ENCODE measurements around the gene MPC2. TPM values are rescaled to one million over a fixed set of nuclear protein-coding genes. Genes with fewer than 3 reads are reported as not detected.

The MPC2 gene
- total RNA-seq, 1 donor from 2014 or later = 41.1 TPM

GRCh38 chr1:167977245-167977644 lies 40.4 kb upstream of the MPC2 start:
- H3K4me3 Mint-ChIP-seq (ENCODE audit: unreplicated experiment) = no peak overlapping the region
- H3K4me1 Mint-ChIP-seq (ENCODE audit: low read depth, unreplicated experiment) = peaks cover 3% of the 10 kb centered on the region
- no peak for DNase-seq
- TF ChIP-seq CTCF (IDR thresholded peaks at IDR 0.05; ENCODE audit: partially characterized antibody, unreplicated experiment) = no peak
- H3K27ac Mint-ChIP-seq (ENCODE audit: unreplicated experiment) = no peak overlapping the region
- H3K27me3 Mint-ChIP-seq (ENCODE audit: unreplicated experiment) = no peaks in the 10 kb centered on the region
- no peaks in the 10 kb centered on the region for H3K36me3 Mint-ChIP-seq (ENCODE audit: unreplicated experiment)
- H3K9me3 Mint-ChIP-seq (ENCODE audit: unreplicated experiment) = no peaks in the 10 kb centered on the region

GRCh38 chr1:167974698-167975097 lies 37.8 kb upstream of the MPC2 start:
- Mint-ChIP-seq H3K27me3 (ENCODE audit: unreplicated experiment) (no peaks in the 10 kb centered on the region), H3K9me3 (ENCODE audit: unreplicated experiment) (no peaks in the 10 kb centered on the region), H3K36me3 (ENCODE audit: unreplicated experiment) (no peaks in the 10 kb centered on the region), H3K27ac (ENCODE audit: unreplicated experiment) (no peak overlapping the region), H3K4me1 (ENCODE audit: low read depth, unreplicated experiment) (peaks cover 3% of the 10 kb centered on the region), H3K4me3 (ENCODE audit: unreplicated experiment) (no peak overlapping the region)
- DNase-seq = no peak
- no peak for TF ChIP-seq CTCF (IDR thresholded peaks at IDR 0.05; ENCODE audit: partially characterized antibody, unreplicated experiment)

GRCh38 chr1:167973832-167974231 lies 37.0 kb upstream of the MPC2 start:
- peaks cover 3% of the 10 kb centered on the region for H3K4me1 Mint-ChIP-seq (ENCODE audit: low read depth, unreplicated experiment)
- no peaks in the 10 kb centered on the region for H3K36me3 Mint-ChIP-seq (ENCODE audit: unreplicated experiment)
- H3K27ac Mint-ChIP-seq (ENCODE audit: unreplicated experiment) = no peak overlapping the region
- no peak for TF ChIP-seq CTCF (IDR thresholded peaks at IDR 0.05; ENCODE audit: partially characterized antibody, unreplicated experiment)
- no peak for DNase-seq
- H3K4me3 Mint-ChIP-seq (ENCODE audit: unreplicated experiment) = no peak overlapping the region
- H3K27me3 Mint-ChIP-seq (ENCODE audit: unreplicated experiment) = no peaks in the 10 kb centered on the region
- H3K9me3 Mint-ChIP-seq (ENCODE audit: unreplicated experiment) = no peaks in the 10 kb centered on the region

GRCh38 chr1:167968569-167968968 lies 31.7 kb upstream of the MPC2 start:
- no peak overlapping the region for H3K27ac Mint-ChIP-seq (ENCODE audit: unreplicated experiment)
- H3K27me3 Mint-ChIP-seq (ENCODE audit: unreplicated experiment) = peaks cover 2% of the 10 kb centered on the region
- no peaks in the 10 kb centered on the region for H3K36me3 Mint-ChIP-seq (ENCODE audit: unreplicated experiment)
- peaks cover 3% of the 10 kb centered on the region for H3K4me1 Mint-ChIP-seq (ENCODE audit: low read depth, unreplicated experiment)
- H3K4me3 Mint-ChIP-seq (ENCODE audit: unreplicated experiment) = no peak overlapping the region
- peaks cover 1% of the 10 kb centered on the region for H3K9me3 Mint-ChIP-seq (ENCODE audit: unreplicated experiment)
- TF ChIP-seq CTCF (IDR thresholded peaks at IDR 0.05; ENCODE audit: partially characterized antibody, unreplicated experiment) = no peak
- DNase-seq = no peak

- no peak for TF ChIP-seq CTCF (IDR thresholded peaks at IDR 0.05; ENCODE audit: partially characterized antibody, unreplicated experiment)
- Mint-ChIP-seq H3K36me3 (ENCODE audit: unreplicated experiment) (no peaks in the 10 kb centered on the region), H3K27ac (ENCODE audit: unreplicated experiment) (no peak overlapping the region), H3K27me3 (ENCODE audit: unreplicated experiment) (peaks cover 2% of the 10 kb centered on the region), H3K4me1 (ENCODE audit: low read depth, unreplicated experiment) (no peaks in the 10 kb centered on the region), H3K4me3 (ENCODE audit: unreplicated experiment) (no peak overlapping the region), H3K9me3 (ENCODE audit: unreplicated experiment) (peaks cover 1% of the 10 kb centered on the region)
- no peak for DNase-seq
These were observed 29.2 kb upstream of the MPC2 start for GRCh38 chr1:167966050-167966449.
